GM12801 (cell line): Measurements from ENCODE around the gene C11orf71.

Experiments used
- TF ChIP-seq, protein P1 (sequence below): IDR thresholded peaks from one replicate; pipeline ENCODE4 v1.5.1; 2011; ENCODE audit warnings: control low read depth; ENCODE audit not compliant: insufficient read length; ENCODE audit errors: extremely low read depth

The C11orf71 gene

GRCh38 chr11:114350022-114350421 is 50.3 kb downstream of the C11orf71 start:
- TF ChIP-seq, protein P1, sequence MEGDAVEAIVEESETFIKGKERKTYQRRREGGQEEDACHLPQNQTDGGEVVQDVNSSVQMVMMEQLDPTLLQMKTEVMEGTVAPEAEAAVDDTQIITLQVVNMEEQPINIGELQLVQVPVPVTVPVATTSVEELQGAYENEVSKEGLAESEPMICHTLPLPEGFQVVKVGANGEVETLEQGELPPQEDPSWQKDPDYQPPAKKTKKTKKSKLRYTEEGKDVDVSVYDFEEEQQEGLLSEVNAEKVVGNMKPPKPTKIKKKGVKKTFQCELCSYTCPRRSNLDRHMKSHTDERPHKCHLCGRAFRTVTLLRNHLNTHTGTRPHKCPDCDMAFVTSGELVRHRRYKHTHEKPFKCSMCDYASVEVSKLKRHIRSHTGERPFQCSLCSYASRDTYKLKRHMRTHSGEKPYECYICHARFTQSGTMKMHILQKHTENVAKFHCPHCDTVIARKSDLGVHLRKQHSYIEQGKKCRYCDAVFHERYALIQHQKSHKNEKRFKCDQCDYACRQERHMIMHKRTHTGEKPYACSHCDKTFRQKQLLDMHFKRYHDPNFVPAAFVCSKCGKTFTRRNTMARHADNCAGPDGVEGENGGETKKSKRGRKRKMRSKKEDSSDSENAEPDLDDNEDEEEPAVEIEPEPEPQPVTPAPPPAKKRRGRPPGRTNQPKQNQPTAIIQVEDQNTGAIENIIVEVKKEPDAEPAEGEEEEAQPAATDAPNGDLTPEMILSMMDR = no peak
